ENCODE results near the gene TBXT.
"Not testable (repeated sequence)": the region's sequence is repeated elsewhere in the genome, so short reads cannot be mapped to it uniquely, and the experiment has no call there.

TBXT gene, protein sequence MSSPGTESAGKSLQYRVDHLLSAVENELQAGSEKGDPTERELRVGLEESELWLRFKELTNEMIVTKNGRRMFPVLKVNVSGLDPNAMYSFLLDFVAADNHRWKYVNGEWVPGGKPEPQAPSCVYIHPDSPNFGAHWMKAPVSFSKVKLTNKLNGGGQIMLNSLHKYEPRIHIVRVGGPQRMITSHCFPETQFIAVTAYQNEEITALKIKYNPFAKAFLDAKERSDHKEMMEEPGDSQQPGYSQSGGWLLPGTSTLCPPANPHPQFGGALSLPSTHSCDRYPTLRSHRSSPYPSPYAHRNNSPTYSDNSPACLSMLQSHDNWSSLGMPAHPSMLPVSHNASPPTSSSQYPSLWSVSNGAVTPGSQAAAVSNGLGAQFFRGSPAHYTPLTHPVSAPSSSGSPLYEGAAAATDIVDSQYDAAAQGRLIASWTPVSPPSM

DNA sequence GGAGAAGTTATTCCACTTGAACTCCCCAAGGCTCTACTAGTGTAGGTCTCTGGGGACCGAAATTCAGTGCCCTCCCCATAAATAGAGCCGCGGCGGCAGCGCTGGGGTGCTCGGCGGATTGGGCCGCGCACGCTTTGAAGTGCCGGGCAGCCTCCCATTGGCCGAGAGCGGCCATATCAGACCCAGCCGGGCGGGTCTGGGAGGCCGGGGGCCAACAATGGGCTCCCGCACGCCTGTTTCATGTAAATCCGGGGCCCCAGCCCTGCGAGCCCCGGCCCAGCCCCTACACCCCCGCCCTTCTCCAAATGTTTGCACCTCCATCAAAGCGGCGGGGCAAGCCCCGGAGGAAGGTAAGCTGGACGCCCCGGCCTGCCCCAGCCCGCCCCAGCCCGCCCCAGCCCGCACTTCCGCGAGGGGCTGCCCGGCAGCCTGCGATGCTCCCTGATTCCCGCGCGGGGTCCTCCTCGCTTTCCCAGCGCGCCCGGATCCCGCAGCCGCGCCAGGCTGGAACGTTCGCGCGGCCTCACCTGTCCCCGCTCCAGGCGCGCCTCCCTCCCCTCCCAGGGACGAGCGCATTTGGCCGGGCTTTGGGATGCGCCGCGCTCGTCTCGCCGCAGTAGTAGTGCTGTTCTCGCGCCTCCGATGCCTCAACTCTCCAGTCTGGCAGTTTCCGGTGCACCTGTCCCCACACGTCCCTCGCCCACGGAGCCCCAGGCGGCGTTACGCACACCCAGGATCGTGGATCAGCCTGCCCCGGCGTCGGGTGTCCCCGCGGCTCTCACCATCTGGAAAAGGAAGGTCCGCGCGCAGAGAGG lies at the start of gene TBXT:
Gene TBXT (minus strand): TSS at position 51 of the 815 bp plus-strand sequence. CDS start 260 bp downstream, outside the sequence.
- no peak for DNase-seq

DNA sequence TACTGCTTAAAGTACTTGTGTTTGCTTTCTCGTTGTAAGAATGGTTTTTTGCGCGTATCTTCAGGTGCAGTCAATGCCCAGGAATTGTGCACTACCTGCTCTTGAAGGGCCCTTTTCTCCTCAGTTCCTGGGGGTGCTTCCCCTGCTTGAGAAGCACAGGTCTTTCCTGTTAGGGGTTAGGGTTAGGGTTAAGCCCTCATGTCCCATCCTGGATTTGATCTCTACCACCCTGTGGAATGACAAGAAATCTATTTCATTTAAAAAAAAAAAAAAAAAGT lies 39.6 kb upstream of the TBXT start:
- no peak for DNase-seq

DNA sequence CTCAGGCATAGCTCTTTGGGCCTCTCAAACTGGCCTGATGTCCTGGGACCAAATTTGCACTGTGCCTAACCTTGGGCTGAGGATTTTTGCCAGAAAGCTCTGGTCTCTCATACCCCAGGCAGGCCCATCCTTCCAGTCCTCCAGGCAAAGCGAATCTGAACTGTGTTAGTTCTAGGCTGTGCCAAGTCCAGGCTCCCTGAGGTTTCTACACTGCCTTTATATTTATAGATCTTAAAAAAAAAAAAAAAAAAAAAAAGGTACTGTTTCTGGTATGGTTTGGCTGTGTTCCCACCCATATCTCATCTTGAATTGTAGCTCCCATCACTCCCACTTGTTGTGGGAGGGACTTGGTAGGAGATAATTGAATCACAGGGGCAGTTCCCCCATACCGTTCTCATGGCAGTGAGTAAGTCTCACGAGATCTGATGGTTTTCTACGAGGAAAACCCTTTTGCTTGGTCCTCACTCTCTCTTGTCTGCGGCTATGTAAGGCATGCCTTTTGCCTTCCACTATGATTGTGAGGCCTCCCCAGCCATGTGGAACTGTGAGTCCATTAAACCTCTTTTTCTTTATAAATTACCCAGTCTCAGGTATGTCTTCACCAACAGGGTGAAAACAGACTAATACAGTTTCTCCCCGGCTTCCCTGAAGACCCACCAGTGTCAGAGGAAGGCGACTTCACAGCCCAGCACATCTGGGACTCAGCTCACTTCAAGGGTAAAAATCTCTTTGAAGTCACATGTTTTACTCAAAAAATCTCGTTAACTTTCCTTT lies 39.0 kb upstream of the TBXT start:
- DNase-seq = no peak

DNA sequence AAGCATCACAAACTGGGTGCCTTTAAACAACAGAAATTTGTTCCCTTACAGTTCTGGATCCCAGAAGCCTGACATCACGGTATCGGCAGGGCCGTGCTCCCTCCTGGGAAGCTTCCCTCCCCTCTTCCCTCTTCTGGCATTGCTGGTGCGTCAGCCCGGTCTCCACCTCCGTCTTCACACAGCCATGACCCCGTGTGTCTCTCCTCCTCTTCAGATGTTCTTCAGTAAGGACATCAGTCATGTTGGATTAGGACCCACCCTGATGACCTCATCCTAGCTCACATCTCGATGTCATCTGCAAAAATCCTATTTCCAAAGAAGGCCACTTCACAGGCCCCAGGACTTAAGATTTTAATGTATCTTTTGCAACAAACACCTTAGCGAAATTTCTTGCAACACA lies 38.4 kb upstream of the TBXT start:
- no peak for DNase-seq

DNA sequence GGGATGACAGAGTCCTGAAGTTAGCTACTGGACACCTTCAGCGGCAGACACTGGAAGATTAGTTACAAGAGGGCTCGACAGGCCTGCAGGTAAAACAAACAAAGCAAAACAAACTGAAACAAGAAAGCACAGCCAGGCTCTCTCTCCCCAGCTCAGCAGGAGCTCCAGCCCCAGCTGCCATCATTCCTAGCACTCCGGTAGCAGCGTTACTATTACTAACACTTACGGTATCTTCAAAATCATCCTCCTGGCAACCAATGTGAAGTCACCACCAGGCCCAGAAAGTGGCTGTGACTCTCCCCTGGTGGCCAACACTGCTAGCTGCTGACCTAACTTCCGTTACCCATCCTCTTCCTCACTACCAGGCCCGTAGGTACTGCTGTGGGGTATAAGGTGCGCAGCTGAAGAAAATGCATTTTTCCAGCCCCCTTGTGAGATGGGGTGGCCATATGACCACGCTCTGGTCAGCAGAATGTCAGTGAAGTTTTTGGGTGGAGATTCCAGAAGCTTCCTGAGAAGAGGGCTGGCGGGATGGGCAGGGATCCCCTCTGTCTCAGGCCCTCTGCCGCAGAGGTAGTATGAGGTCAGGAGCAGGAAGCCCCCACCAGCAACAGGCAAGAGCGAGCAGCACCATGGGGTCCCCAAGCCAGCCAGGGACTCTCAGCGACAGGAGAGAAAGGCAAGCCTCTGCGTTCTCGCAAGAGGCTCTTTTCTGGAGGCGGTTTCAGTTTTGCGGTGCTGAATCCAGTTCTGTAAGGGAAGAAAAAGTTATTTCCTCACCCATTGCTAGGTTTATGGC lies 37.4 kb upstream of the TBXT start:
- DNase-seq = no peak

DNA sequence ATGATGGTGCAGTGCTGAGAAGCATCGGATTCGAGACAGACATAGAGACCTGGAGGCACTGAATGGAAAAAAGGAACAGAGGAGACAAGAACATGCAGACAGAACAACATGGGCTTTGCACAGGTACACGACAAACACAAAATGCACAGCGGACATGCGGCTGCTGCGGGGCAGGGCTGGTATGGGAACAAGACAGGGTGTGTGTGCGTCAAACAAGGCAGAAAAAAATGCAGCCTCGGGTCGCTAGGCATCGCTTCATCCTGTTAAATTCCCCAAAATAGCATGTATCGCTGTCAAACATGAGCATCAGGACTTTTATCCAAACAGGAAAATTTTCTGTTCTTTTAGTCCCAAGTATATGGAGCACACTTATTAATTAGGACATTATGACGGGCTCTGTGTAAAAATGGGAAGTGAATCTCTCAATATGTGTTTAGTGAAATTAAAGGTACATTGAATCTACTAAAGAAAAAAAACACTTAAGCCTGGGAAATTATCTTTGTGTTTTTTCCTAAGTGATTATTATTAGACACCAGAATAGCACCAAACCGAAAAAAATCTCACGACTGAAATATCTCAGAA lies 36.1 kb upstream of the TBXT start:
- DNase-seq = no peak

DNA sequence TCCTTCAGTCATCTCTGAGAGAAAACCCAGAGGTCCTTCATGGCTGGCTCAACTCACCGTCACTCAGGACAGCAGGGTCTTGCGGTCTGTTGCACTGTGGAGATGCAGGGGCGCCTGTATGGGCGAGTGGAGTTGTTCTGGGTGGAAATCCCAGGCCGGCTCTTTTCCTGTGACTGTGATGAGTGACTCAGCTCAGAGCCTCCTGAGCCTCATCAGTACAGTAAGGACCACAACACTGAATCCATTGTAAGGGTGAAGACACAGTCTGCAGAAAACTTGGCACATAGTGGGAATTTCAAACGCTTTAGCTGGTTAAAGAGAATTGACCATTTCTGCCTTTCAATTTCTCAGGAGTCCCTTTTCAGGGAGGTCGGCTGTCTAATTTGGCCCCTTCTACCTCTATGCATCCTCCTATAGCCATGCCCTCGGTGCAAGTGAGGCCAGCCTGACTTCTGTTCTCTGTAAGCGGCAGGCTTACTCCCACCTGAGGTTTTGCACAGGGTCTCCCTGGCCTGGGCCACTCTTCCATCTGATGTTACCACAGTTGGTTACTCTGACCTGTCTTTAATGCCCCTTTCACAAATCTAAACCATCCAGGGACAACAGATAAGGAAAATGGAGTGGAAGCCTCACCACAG lies 35.5 kb upstream of the TBXT start:
- no peak for DNase-seq

DNA sequence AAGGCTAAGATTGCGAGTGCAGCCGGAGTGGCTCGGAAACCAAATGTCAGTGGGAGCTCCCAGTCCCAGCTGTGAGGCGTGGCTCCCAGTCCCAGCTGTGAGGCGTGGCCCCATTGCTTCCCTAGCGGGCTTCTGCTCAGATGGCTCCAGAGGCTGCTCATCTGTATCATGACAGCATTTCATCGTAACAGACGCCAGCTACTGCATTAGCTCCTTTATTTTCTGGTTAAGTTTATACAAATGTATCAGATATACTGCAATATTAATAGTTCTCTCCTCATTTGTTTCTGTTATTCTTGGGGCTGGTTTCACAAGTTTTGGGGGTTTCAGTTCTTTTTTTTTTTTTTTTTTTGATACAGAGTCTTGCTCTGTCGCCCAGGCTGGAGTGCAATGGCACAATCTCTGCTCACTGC lies 34.7 kb upstream of the TBXT start:
- no peak for DNase-seq

DNA sequence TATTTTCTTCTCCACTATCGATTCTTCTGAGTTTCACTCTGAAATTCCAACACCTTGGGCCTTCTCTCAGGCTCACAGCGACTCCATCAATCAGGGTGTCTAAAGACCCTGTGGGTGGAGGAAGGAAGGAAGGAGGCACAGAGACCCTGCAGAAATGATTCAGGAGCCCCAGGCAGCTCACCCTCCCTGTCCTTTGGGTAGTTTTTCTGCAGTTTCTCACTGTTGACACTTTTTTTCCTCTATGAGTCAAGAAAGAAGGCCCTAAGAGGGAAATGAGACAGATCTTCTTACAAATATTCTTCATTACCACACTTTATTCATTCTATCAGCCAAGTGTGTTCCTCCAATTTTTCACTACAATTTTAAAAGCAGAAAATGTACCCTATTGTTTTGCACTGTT lies 34.2 kb upstream of the TBXT start:
- no peak for DNase-seq

DNA sequence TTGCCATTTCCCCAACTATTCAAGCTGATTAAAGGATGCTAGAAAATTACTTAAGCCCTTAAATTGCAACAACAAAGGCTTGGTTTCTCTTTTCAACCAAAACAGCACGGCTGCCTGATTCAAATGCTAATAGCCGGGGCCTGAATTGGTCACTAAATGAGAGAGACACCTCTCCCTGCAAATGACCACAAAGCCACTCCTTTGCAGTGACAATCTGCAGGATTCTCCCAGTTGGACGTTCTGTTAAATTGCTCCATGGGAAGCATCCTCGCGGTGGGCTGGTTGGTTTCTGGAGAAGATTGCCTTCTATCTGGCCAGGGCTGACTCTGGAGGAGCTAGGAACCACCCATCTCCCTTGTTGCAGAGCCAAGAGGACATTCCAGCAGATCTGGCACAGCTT lies 29.7 kb upstream of the TBXT start:
- DNase-seq = no peak

DNA sequence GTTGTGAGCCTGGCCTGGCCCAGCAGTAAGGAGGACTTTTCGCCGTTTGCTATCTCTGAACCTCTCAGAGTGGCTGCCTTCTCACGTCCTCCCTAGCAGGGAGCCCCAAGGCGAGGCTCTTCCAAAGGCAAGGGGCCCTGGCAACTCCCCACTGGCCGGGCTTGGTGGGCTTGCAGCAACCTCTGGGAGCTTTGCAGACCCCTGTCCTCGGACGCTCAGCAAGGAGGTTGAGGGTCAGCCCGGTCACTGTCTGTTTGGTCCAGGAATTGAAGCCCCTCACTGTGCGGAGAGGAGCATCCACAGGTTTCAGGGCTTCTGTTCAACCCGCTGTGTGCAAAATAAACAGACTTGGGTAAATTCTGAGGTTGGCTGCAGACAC lies 28.2 kb upstream of the TBXT start:
- no peak for DNase-seq

DNA sequence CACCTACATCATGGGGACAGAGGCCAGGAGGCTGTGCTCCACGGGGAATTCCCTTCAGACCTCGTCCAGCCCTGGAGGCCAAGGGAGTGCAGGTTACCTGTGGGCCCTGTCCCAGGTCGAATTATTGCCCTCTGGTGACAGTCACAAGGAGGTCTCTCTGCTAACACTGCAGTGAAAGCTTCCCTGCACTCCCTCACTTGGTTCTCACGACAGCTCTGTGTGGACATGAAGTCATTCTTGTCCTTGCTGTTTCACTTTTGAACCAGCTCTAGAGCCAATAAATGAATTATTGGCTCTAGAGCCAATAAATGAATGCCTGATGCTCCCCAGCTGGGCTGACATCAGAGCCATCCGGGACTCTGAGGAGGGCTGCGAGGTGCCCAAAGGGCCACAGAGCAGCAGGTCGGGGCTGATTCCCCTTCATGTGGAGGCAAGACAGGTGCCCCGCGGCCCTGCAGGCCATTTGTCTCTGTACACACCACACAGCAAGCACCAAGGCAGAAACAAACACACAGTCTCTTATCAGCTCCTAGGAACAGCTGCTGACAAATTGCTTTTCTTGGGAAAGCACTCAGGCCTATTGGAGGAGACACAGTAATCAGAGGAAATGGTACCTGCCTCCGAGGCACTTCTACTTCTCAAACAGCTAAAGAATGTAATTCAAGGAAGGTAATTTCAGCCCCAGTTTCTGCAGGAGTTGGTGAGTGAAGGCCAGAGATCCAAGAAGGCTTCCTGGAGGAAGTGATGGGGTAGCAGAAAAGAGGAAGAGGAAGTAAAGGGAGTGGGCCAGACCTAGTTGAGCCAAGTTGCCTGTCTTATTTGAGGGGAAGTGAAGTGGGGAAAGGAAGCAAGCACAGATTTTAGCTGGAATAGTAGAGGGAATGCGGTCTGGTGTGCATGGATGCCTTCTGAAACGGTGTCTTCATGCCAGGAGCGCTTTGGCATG lies 27.5 kb upstream of the TBXT start:
- DNase-seq = no peak

DNA sequence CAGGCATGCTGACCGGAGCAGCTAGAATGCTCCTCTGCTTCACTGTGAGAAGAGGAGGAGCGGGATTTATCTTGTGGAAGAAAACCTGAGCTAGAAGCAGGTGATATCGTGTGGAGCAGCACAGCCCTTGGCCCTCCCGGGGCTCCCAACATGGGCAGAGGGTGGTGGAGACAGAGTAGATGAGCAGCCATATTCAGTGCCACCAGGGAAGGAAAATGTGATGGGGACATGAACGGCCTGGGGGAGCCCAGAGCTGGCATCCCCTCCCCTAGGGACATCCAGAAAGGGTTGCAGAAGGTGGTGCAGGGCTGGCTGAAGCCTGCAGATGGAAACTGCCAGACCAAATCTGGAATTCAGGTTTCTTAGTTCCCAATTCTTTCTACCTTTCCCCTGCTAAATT lies 24.9 kb upstream of the TBXT start:
- no peak for DNase-seq

DNA sequence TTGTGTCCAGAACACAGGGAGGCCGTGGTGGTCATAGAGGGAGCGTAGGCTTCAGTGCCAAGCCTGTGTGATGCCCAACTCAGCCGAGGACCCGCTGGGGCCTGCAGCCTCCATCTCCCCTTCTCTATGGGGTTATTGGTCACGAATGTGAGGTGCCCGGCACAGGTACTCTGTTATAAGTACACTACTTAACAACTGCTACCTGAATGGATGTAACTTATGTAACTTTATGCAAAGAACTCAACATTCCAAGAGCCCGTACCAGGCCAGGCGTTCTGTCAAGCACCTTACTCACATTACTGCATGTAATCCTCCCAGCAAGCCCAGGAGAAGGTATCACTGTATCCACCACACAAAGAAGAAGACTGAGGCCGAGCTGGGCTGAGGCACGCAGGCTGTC lies 24.5 kb upstream of the TBXT start:
- no peak for DNase-seq

DNA sequence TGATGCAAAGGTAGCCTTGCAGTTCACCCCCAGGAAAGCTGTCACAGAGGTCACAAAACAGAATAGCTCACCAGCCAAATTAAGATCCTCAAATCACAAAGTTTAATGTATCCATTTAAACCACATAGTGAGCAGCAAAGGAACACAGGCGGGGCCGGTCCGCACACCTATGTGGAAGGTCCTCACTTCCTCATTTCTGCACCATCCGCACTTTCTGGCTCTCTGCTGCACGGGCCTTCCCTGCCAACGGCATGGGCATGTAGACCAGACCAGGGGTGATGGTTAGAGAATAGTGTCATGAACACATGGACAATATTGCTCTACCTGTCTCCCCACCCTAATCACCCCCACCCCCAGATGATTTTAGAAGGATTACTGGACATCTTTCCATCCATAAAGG lies 12.1 kb upstream of the TBXT start:
- DNase-seq = no peak

DNA sequence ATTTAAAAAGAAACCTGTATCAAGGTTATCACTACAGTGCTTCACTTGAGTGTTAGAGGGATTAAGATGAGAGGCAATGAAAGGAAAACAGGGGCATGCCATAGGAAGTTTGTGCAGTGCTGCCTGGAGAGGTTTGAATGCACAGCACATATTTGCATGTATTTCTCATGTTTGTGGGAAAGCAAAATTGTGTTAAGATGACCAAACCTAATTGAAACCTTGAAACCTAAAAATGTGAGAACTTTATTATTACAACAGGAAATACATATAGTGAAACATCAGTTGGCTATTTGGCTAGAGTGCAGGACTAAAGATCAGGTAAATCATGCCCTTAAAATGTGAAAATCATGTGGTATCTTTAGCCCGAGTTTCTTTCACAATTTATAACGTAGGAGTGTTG lies 8.5 kb upstream of the TBXT start:
- DNase-seq = no peak

DNA sequence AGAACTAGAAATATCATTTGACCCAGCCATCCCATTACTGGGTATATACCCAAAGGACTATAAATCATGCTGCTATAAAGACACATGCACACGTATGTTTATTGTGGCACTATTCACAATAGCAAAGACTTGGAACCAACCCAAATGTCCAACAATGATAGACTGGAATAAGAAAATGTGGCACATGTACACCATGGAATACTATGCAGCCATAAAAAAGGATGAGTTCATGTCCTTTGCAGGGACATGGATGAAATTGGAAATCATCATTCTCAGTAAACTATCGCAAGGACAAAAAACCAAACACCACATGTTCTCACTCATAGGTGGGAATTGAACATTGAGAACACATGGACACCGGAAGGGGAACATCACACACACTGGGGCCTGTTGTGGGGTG lies 7.4 kb upstream of the TBXT start:
- DNase-seq = not testable (repeated sequence)

DNA sequence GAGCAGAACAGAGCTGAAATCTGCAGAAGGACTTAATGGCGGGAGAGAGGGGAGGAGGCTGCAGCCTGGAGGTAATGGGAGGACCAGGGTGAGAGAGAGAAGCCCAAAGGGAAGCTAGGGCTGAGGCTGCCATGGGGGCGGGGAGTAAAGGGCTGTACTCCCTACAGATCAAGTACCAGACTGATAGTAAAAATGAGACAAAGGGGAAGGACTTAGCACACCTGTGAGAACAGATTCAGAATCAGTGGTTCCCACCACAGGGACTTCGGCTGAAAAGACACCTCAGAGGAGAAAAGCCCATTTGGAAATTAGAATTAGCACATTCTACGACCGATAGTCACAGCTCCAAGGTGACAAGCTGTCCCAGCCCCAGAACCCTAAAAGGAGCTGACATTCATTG lies 6.4 kb upstream of the TBXT start:
- no peak for DNase-seq

DNA sequence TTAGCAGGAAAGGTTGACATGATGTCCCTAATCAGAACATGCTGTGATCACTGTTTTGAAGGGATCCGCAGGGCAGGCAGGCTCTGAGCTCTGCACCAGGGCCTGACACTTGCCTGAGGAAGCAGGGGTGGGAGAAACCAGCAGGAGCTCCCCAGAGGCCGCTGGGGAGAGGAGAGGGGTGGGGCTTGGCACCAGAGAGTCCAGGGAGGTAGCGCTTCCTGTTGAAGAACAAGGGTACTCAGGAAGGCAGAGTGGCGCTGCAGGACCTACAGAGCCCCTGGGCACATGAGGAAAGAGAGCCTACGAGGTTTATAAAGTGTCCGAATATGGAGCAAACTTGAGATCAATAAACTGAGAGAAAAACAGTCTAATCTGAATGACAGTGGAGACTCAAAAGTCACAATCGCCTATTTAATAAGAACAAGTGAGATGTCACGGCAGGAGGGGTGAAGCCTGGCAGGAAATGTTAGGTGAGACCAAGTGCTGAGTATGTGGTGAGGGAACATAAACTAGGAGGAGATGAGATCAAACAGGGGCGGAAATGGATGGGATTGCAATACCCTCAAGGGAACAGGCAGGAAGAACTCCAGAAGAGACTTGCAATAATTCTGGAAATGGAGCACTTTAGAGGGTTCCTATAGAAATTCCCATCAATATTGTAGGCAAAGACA lies 5.8 kb upstream of the TBXT start:
- DNase-seq = no peak

DNA sequence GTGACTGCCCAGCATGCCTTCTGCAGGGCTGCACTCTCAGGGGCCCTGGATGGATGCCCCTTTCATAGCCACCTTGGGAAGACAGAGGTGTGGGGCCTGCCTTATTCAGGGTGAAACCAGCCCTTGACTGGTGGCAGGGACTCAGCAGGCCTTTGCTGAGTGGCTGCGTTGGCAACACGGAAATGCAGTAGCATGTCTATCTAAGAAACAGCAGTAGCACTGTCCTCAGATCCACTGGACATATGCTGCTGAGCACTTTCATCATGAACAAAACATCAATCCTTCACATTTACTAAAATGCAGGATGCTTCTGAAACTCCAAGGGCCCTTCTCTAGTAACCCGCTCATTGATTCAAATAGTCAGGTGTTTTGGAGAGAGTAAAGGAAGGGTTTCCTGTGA lies 4.9 kb upstream of the TBXT start:
- no peak for DNase-seq

Data from COR-L47 (cell line).